ENCODE data around the gene WSCD1. TPM values are rescaled to one million over a fixed set of nuclear protein-coding genes. Genes with fewer than 3 reads are reported as not detected.

The WSCD1 gene
- total and polyA plus RNA-seq, 2 donors (not counting 3 experiments of a cell fraction or from before 2014, with no cell fraction given) = 21.5 to 49.4 TPM

GRCh38 chr17:6173653-6174052 lies 103.5 kb downstream of the WSCD1 start:
- FAIRE-seq = no peak
- dilution Hi-C loops (cut with MboI; ENCODE audit: extremely low pct_ligation_motif_present, low sequenced_read_pairs) = no loop called here

More at GRCh38 chr17:6173653-6174052, 103.5 kb downstream of the WSCD1 start:
- CTCF ChIA-PET = no interaction called here
- Histone ChIP-seq H3K4me2 (ENCODE audit: insufficient read depth, low read length) (no peak overlapping the region), H4K20me1 (replicated peaks; ENCODE audit: control insufficient read depth, extremely low read depth, insufficient read depth, low read length) (no peaks in the 10 kb centered on the region), H3K4me1 (ENCODE audit: control insufficient read depth, extremely low read depth, insufficient read depth, low read length) (peaks cover 9% of the 10 kb centered on the region), H3K9me3 (replicated peaks; ENCODE audit: control insufficient read depth, insufficient read depth, low read length) (no peaks in the 10 kb centered on the region), H3K9me1 (replicated peaks; ENCODE audit: control insufficient read depth, extremely low read depth, insufficient read depth, low read length) (no peaks in the 10 kb centered on the region), H3K27me3 (ENCODE audit: control insufficient read depth in 2 of 2, insufficient read depth in 2 of 2, low read length in 2 of 2) (no peaks in the 10 kb centered on the region), H3K4me3 (replicated peaks in 1 of 3; ENCODE audit: insufficient read depth in 1 of 3, low read depth in 1 of 3, low read length in 3 of 3) (no peak overlapping the region), H3K27ac (ENCODE audit: insufficient read depth, low read depth, low read length) (no peak overlapping the region), H3K79me2 (ENCODE audit: control insufficient read depth, insufficient read depth, low read length) (no peaks in the 10 kb centered on the region), H3K36me3 (ENCODE audit: control insufficient read depth in 2 of 2, extremely low read depth in 1 of 2, insufficient read depth in 2 of 2, low read length in 2 of 2) (no peaks in the 10 kb centered on the region), H2AFZ (ENCODE audit: low read depth, low read length) (no peak overlapping the region), H3K9ac (replicated peaks; ENCODE audit: extremely low read depth, insufficient read depth, low read length) (no peak overlapping the region)
- DNase-seq (ENCODE audit: low read depth, low spot score) = no peak
- no peak for TF ChIP-seq EZH2 (IDR thresholded peaks at IDR 0.05; ENCODE audit: borderline replicate concordance, low read depth, low read length, severe bottlenecking)
- TF ChIP-seq MAX (IDR thresholded peaks at IDR 0.05; ENCODE audit: insufficient read depth, insufficient read length) = no peak
- BruUV-seq (replicated peaks) = no TSS peak
- intact Hi-C loops (cut with micrococcal nuclease) = no loop called here
- POLR2A ChIA-PET = no interaction called here

Measured in endothelial cell of umbilical vein (primary cell).